Measurements from ENCODE around the gene ELF4.

GRCh38 chrX:130130990-130131389 lies 20.7 kb upstream of the ELF4 start:
- TF ChIP-seq EP300 (IDR thresholded peaks at IDR 0.05; ENCODE audit: low read depth in 2 of 2, low read length in 2 of 2) (no peak), EP300 (CRISPR knock-in tag; IDR thresholded peaks at IDR 0.05; ENCODE audit: borderline replicate concordance) (no peak), ZNF432 (CRISPR knock-in tag; IDR thresholded peaks at IDR 0.05; ENCODE audit: borderline replicate concordance) (no peak), CTCF (CRISPR knock-in tag; IDR thresholded peaks at IDR 0.05) (no peak), MAFK (conservative IDR thresholded peaks at IDR 0.05 in 1 of 2, IDR thresholded peaks at IDR 0.05 in 1 of 2; ENCODE audit: low read length in 2 of 2) (no peak), WIZ (CRISPR knock-in tag; IDR thresholded peaks at IDR 0.05) (no peak), KMT2A (CRISPR knock-in tag; IDR thresholded peaks at IDR 0.05) (no peak), HNRNPK (IDR thresholded peaks at IDR 0.05; ENCODE audit: low read depth, low read length, poor library complexity, severe bottlenecking) (no peak), TBP (CRISPR knock-in tag; IDR thresholded peaks at IDR 0.05) (no peak), TFDP2 (CRISPR knock-in tag; IDR thresholded peaks at IDR 0.05) (no peak), ZNF512 (CRISPR knock-in tag; IDR thresholded peaks at IDR 0.05) (no peak), ZMYM2 (CRISPR knock-in tag; IDR thresholded peaks at IDR 0.05) (no peak), KDM4B (CRISPR knock-in tag; IDR thresholded peaks at IDR 0.05) (no peak)

Data from HepG2 (cell line).